ENCODE results near the gene NEUROD6.

Gene NEUROD6

GRCh38 chr7:31333291-31333690, 7.2 kb downstream of the NEUROD6 start:
- no peak overlapping the region for H3K27ac ChIP-seq
- TF ChIP-seq CTCF (conservative IDR thresholded peaks at IDR 0.05), result no peak

GRCh38 chr7:31327071-31327470, 13.5 kb downstream of the NEUROD6 start:
- no peak for TF ChIP-seq CTCF (conservative IDR thresholded peaks at IDR 0.05)
- no peak overlapping the region for H3K27ac ChIP-seq

GRCh38 chr7:31326416-31326815, 14.1 kb downstream of the NEUROD6 start:
- no peak for TF ChIP-seq CTCF (conservative IDR thresholded peaks at IDR 0.05)
- no peak overlapping the region for H3K27ac ChIP-seq

- TF ChIP-seq CTCF (conservative IDR thresholded peaks at IDR 0.05), result no peak
- no peak overlapping the region for H3K27ac ChIP-seq
Measured at GRCh38 chr7:31323101-31323500, 17.4 kb downstream of the NEUROD6 start.

- no peak for TF ChIP-seq CTCF (conservative IDR thresholded peaks at IDR 0.05)
- H3K27ac ChIP-seq, result no peak overlapping the region
Measured at GRCh38 chr7:31320675-31321074, 19.9 kb downstream of the NEUROD6 start.

GRCh38 chr7:31318313-31318712, 22.2 kb downstream of the NEUROD6 start:
- TF ChIP-seq CTCF (conservative IDR thresholded peaks at IDR 0.05), result no peak

GRCh38 chr7:31316876-31317275, 23.6 kb downstream of the NEUROD6 start:
- no peak for TF ChIP-seq CTCF (conservative IDR thresholded peaks at IDR 0.05)
- H3K27ac ChIP-seq, result no peak overlapping the region

More at GRCh38 chr7:31318313-31318712, 22.2 kb downstream of the NEUROD6 start:
- no peak overlapping the region for H3K27ac ChIP-seq

GRCh38 chr7:31315758-31316157, 24.8 kb downstream of the NEUROD6 start:
- no peak for TF ChIP-seq CTCF (conservative IDR thresholded peaks at IDR 0.05)
- no peak overlapping the region for H3K27ac ChIP-seq
